Stimulated activated CD4-positive, alpha-beta T cell treated with anti-CD3 and anti-CD28 coated beads, TNF-alpha, amount 100 ng/mL, for 48 hours (primary cell): ENCODE measurements around the gene AKR1C4.

Source experiments
- DNase-seq, 3 donors: peaks; one replicate each; pipeline ENCODE4 v3.0.0-alpha.2; 2020; ENCODE audit warnings: low read depth in 3 of 3

The AKR1C4 gene

GRCh38 chr10:5266804-5267203 lies 70.2 kb downstream of the AKR1C4 start:
- DNase-seq = no peak

GRCh38 chr10:5268234-5268633 lies 71.6 kb downstream of the AKR1C4 start:
- DNase-seq = no peak
